ENCODE results near the gene APOBEC3F. TPM values are rescaled to one million over a fixed set of nuclear protein-coding genes. Genes with fewer than 3 reads are reported as not detected.
"Not testable (repeated sequence)": the region's sequence is repeated elsewhere in the genome, so short reads cannot be mapped to it uniquely, and the experiment has no call there.

Gene APOBEC3F
- 2.0 TPM for polyA plus RNA-seq (2013, experiment 1 of 4)
- polyA plus RNA-seq (2013, experiment 2 of 4): 2.9 TPM
- 2.2 TPM for polyA plus RNA-seq (2013, experiment 3 of 4)
- 2.3 TPM for polyA plus RNA-seq (2013, experiment 4 of 4)

- Histone ChIP-seq H3K4me3 (ENCODE audit: insufficient read depth, low read depth, low read length) (peak within 1 kb of the TSS; percentile 34), H3K27ac (ENCODE audit: insufficient read depth, low read depth, low read length, poor library complexity, severe bottlenecking) (peak within 1 kb of the TSS; percentile 54)
- WGBS, 2 experiments: 6 to 8% methylated on average over 18 to 19 of the region's 21 CpGs
- not testable (repeated sequence) for H3K27me3 ChIP-seq (ENCODE audit: control insufficient read depth, insufficient read depth, low read length, poor library complexity, severe bottlenecking); H3K36me3 ChIP-seq (ENCODE audit: control insufficient read depth, insufficient read depth, low read length); H3K4me1 ChIP-seq (ENCODE audit: control insufficient read depth, insufficient read depth, low read length); H3K9me3 ChIP-seq (ENCODE audit: control insufficient read depth, low read length)
Observed at GRCh38 chr22:39040538-39041296, at the start of gene APOBEC3F. APOBEC3F (plus strand) TSS chr22:39040864; CDS start chr22:39040961, 97 bp downstream.

DNA sequence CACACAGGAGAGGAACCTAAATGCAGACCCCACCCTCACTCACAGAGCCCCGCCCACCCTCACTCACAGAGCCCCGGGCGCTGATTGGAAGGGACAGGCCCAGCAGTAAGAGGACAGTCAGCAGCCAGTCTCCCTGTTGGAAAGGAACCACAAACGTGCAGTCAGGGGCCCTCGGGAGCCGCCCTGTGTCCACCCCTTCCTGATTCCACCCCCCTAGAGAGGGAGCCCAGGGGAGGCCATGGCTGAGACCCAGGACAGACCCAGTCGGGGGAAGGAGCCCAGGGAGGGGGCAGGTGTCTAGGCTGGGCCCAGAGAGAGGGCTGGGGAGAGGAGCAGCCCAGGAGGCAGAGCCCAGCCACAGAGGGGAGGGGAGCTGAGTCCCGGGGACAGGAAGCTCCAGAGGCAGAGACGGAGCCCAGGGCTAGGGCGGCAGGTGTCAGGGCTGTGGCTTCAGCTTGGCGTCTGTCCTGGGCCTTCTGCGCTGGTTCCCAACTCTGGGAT, 47.7 kb upstream of the APOBEC3F start:
- WGBS, 2 experiments: 21 to 26% methylated on average over 12 of the region's 12 CpGs
- H3K27ac ChIP-seq (ENCODE audit: insufficient read depth, low read depth, low read length, poor library complexity, severe bottlenecking); H3K4me3 ChIP-seq (ENCODE audit: insufficient read depth, low read depth, low read length); H3K4me1 ChIP-seq (ENCODE audit: control insufficient read depth, insufficient read depth, low read length); H3K9me3 ChIP-seq (ENCODE audit: control insufficient read depth, low read length); H3K36me3 ChIP-seq (ENCODE audit: control insufficient read depth, insufficient read depth, low read length); H3K27me3 ChIP-seq (ENCODE audit: control insufficient read depth, insufficient read depth, low read length, poor library complexity, severe bottlenecking): not testable (repeated sequence)

DNA sequence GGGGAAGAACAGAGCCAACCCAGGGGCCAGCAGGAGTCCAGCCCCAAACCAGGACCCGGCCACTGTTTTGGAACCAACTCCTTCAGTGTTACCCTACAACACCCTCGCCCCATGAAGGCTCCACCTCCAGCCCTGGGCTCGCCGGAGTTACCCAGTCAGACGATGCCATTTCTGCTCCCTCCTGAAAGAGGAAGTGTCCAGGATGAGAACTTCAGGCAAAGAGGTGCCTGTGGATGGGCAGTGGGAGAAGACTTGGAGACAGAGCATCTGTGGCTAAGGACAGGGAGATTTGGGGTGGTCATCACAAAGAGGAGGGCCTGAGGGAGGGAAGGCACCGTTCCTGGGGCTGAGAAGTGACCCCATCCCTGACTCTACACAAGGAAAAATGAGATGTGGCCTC, 44.6 kb upstream of the APOBEC3F start:
- WGBS, 2 experiments: 90 to 92% methylated on average over 6 of the region's 6 CpGs
- Histone ChIP-seq H3K4me3 (ENCODE audit: insufficient read depth, low read depth, low read length) (no peak overlapping the region), H3K36me3 (ENCODE audit: control insufficient read depth, insufficient read depth, low read length) (no peaks in the 10 kb centered on the region)

GRCh38 chr22:38997518-38997917, 43.1 kb upstream of the APOBEC3F start:
- H3K27ac ChIP-seq (ENCODE audit: insufficient read depth, low read depth, low read length, poor library complexity, severe bottlenecking): no peak overlapping the region
- no peaks in the 10 kb centered on the region for H3K9me3 ChIP-seq (ENCODE audit: control insufficient read depth, low read length)
- no peaks in the 10 kb centered on the region for H3K36me3 ChIP-seq (ENCODE audit: control insufficient read depth, insufficient read depth, low read length)
- H3K27me3 ChIP-seq (ENCODE audit: control insufficient read depth, insufficient read depth, low read length, poor library complexity, severe bottlenecking): no peaks in the 10 kb centered on the region
- WGBS, 2 experiments: 91% methylated on average over 3 of the region's 3 CpGs
- no peaks in the 10 kb centered on the region for H3K4me1 ChIP-seq (ENCODE audit: control insufficient read depth, insufficient read depth, low read length)
- no peak overlapping the region for H3K4me3 ChIP-seq (ENCODE audit: insufficient read depth, low read depth, low read length)

More for the DNA sequence above, 44.6 kb upstream of the APOBEC3F start:
- no peaks in the 10 kb centered on the region for H3K27me3 ChIP-seq (ENCODE audit: control insufficient read depth, insufficient read depth, low read length, poor library complexity, severe bottlenecking)
- peaks cover 3% of the 10 kb centered on the region for H3K4me1 ChIP-seq (ENCODE audit: control insufficient read depth, insufficient read depth, low read length)
- H3K9me3 ChIP-seq (ENCODE audit: control insufficient read depth, low read length): no peaks in the 10 kb centered on the region
- no peak overlapping the region for H3K27ac ChIP-seq (ENCODE audit: insufficient read depth, low read depth, low read length, poor library complexity, severe bottlenecking)

GRCh38 chr22:39003165-39003638, 37.5 kb upstream of the APOBEC3F start:
- Histone ChIP-seq H3K27me3 (ENCODE audit: control insufficient read depth, insufficient read depth, low read length, poor library complexity, severe bottlenecking) (no peaks in the 10 kb centered on the region), H3K9me3 (ENCODE audit: control insufficient read depth, low read length) (no peaks in the 10 kb centered on the region), H3K4me1 (ENCODE audit: control insufficient read depth, insufficient read depth, low read length) (no peaks in the 10 kb centered on the region), H3K36me3 (ENCODE audit: control insufficient read depth, insufficient read depth, low read length) (no peaks in the 10 kb centered on the region), H3K27ac (ENCODE audit: insufficient read depth, low read depth, low read length, poor library complexity, severe bottlenecking) (no peak overlapping the region), H3K4me3 (ENCODE audit: insufficient read depth, low read depth, low read length) (no peak overlapping the region)
- 46% methylated on average over 7 of the region's 7 CpGs for WGBS, 2 experiments

GRCh38 chr22:39007177-39007576, 33.5 kb upstream of the APOBEC3F start:
- H3K36me3 ChIP-seq (ENCODE audit: control insufficient read depth, insufficient read depth, low read length): no peaks in the 10 kb centered on the region
- 85 to 92% methylated on average over 2 to 5 of the region's 5 CpGs for WGBS, 2 experiments

DNA sequence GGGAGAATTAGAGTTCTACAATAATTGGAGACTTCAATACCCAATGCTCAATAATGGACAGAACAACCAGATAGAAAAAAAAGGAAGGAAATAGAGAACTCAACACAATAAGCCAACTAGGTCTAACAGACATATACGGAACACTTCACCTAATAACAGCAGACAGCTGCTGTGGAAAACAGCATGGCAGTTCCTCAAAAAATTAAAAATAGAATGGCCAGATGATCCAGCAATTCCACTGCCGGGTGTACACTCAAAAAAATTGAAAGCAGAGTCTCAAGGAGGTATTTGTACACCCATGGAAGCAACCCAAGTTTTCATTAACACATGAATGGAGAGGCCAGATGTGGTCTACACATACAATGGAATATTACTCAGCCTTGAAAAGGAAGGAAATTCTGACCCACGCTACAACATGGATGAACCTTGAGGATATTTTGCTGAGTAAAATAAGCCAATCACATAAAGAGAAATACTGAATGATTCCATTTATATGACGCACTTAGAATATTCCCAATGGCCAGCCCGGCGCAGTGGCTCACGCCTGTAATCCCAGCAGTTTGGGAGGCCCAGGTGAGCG, 32.3 kb upstream of the APOBEC3F start:
- H3K27ac ChIP-seq (ENCODE audit: insufficient read depth, low read depth, low read length, poor library complexity, severe bottlenecking); H3K27me3 ChIP-seq (ENCODE audit: control insufficient read depth, insufficient read depth, low read length, poor library complexity, severe bottlenecking); H3K4me1 ChIP-seq (ENCODE audit: control insufficient read depth, insufficient read depth, low read length); H3K4me3 ChIP-seq (ENCODE audit: insufficient read depth, low read depth, low read length); H3K36me3 ChIP-seq (ENCODE audit: control insufficient read depth, insufficient read depth, low read length); H3K9me3 ChIP-seq (ENCODE audit: control insufficient read depth, low read length): not testable (repeated sequence)
- WGBS, 2 experiments: 95 to 96% methylated on average over 7 to 8 of the region's 8 CpGs

More at GRCh38 chr22:39007177-39007576, 33.5 kb upstream of the APOBEC3F start:
- Histone ChIP-seq H3K4me3 (ENCODE audit: insufficient read depth, low read depth, low read length) (no peak overlapping the region), H3K9me3 (ENCODE audit: control insufficient read depth, low read length) (no peaks in the 10 kb centered on the region), H3K4me1 (ENCODE audit: control insufficient read depth, insufficient read depth, low read length) (no peaks in the 10 kb centered on the region), H3K27ac (ENCODE audit: insufficient read depth, low read depth, low read length, poor library complexity, severe bottlenecking) (no peak overlapping the region), H3K27me3 (ENCODE audit: control insufficient read depth, insufficient read depth, low read length, poor library complexity, severe bottlenecking) (no peaks in the 10 kb centered on the region)

GRCh38 chr22:39010946-39011345, 29.7 kb upstream of the APOBEC3F start:
- H3K4me3 ChIP-seq (ENCODE audit: insufficient read depth, low read depth, low read length): no peak overlapping the region
- H3K4me1 ChIP-seq (ENCODE audit: control insufficient read depth, insufficient read depth, low read length): peaks cover 17% of the 10 kb centered on the region
- no peaks in the 10 kb centered on the region for H3K27me3 ChIP-seq (ENCODE audit: control insufficient read depth, insufficient read depth, low read length, poor library complexity, severe bottlenecking)
- H3K36me3 ChIP-seq (ENCODE audit: control insufficient read depth, insufficient read depth, low read length): no peaks in the 10 kb centered on the region
- no peaks in the 10 kb centered on the region for H3K9me3 ChIP-seq (ENCODE audit: control insufficient read depth, low read length)
- WGBS, 2 experiments: 89% methylated on average over 15 of the region's 15 CpGs
- no peak overlapping the region for H3K27ac ChIP-seq (ENCODE audit: insufficient read depth, low read depth, low read length, poor library complexity, severe bottlenecking)

DNA sequence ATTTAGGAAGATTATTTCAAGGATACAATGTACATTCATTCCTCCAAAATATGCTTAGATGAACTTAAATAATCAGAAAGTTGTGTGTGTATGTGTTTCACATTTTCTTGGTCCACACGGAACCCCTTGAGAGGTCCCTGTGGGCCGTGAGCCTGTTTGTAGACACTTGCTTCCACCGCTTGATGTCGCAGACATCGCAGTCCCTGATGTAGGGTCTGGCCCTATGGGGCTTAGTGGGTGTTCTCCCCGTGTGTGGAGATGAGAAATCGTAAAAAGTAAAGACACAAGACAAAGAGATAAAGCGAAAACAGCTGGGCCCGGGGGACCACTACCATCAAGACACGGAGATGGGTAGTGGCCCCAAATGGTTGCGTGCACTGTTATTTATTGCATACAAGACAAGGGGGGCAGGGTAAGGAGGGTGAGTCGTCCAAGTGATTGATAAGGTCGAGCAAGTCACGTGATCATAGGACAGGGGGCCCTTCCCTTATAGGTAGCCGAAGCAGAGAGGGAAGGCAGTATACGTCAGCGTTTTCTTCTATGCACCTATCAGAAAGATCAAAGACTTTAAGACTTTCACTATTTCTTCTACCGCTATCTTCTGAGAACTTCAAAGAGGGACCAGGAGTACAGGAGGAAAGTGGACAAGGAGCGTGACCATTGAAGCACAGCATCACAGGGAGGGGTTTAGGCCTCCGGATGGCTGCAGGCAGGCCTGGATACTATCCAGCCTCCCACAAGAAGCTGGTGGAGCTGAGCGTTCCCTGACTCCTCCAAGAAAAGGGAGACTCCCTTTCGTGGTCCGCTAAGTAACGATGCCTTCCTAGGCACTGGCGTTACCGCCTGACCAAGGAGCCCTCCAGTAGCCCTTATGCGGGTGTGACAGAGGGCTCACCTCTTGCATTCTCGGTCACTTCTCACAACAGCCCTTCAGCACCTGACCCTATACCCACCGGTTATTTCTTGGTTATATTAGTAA, 27.8 kb upstream of the APOBEC3F start:
- Histone ChIP-seq H3K36me3 (ENCODE audit: control insufficient read depth, insufficient read depth, low read length) (no peaks in the 10 kb centered on the region), H3K4me1 (ENCODE audit: control insufficient read depth, insufficient read depth, low read length) (peaks cover 17% of the 10 kb centered on the region), H3K9me3 (ENCODE audit: control insufficient read depth, low read length) (no peaks in the 10 kb centered on the region), H3K27me3 (ENCODE audit: control insufficient read depth, insufficient read depth, low read length, poor library complexity, severe bottlenecking) (no peaks in the 10 kb centered on the region), H3K27ac (ENCODE audit: insufficient read depth, low read depth, low read length, poor library complexity, severe bottlenecking) (no peak overlapping the region), H3K4me3 (ENCODE audit: insufficient read depth, low read depth, low read length) (no peak overlapping the region)
- 89 to 90% methylated on average over 27 to 28 of the region's 29 CpGs for WGBS, 2 experiments
